ENCODE results near the gene ADAM10. TPM values are rescaled to one million over a fixed set of nuclear protein-coding genes. Genes with fewer than 3 reads are reported as not detected.

The ADAM10 gene
- total RNA-seq, 4 donors from 2014 or later, result 42.9 to 83.3 (median 62.7) TPM

DNA sequence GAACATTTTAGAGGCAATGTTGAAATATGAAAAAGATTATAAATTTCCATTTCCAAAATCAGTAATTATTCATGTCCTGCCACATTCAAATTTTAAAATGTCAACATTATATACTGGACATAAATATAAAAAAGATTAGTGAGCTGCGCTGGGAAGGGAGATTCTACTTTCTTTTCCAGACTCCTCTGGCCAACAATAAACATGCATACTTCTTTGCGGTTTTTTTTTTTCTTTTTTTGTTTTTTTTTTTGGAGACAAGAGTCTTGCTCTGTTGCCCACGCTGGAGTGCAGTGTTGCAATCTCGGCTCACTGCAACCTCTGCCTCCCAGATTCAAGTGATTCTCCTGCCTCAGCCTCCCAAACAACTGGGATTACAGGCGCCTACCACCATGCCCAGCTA is 105.5 kb downstream of the ADAM10 start:
- DNase-seq, result no peak
- Histone ChIP-seq H3K9me3 (no peaks in the 10 kb centered on the region), H3K36me3 (peaks cover 0 to 29% (median 0%) of the 10 kb centered on the region in 3 donors), H3K27ac (no peak overlapping the region), H3K4me1 (no peaks in the 10 kb centered on the region), H3K4me3 (no peak overlapping the region), H3K27me3 (no peaks in the 10 kb centered on the region)
- TF ChIP-seq, protein P1, sequence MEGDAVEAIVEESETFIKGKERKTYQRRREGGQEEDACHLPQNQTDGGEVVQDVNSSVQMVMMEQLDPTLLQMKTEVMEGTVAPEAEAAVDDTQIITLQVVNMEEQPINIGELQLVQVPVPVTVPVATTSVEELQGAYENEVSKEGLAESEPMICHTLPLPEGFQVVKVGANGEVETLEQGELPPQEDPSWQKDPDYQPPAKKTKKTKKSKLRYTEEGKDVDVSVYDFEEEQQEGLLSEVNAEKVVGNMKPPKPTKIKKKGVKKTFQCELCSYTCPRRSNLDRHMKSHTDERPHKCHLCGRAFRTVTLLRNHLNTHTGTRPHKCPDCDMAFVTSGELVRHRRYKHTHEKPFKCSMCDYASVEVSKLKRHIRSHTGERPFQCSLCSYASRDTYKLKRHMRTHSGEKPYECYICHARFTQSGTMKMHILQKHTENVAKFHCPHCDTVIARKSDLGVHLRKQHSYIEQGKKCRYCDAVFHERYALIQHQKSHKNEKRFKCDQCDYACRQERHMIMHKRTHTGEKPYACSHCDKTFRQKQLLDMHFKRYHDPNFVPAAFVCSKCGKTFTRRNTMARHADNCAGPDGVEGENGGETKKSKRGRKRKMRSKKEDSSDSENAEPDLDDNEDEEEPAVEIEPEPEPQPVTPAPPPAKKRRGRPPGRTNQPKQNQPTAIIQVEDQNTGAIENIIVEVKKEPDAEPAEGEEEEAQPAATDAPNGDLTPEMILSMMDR (IDR thresholded peaks at IDR 0.05), result no peak
- TF ChIP-seq POLR2A (IDR thresholded peaks at IDR 0.05), result no peak

GRCh38 chr15:58641660-58642059 is 107.8 kb downstream of the ADAM10 start:
- Histone ChIP-seq H3K9me3 (no peaks in the 10 kb centered on the region), H3K27me3 (no peaks in the 10 kb centered on the region), H3K4me3 (no peak overlapping the region), H3K27ac (no peak overlapping the region), H3K4me1 (no peaks in the 10 kb centered on the region), H3K36me3 (peaks cover 0 to 44% (median 0%) of the 10 kb centered on the region in 3 donors)
- TF ChIP-seq POLR2A (IDR thresholded peaks at IDR 0.05), result no peak
- TF ChIP-seq, protein P1 (IDR thresholded peaks at IDR 0.05), result no peak
- no peak for DNase-seq

- Histone ChIP-seq H3K36me3 (peaks cover 0 to 51% (median 0%) of the 10 kb centered on the region in 3 donors), H3K27ac (no peak overlapping the region), H3K4me3 (no peak overlapping the region), H3K9me3 (no peaks in the 10 kb centered on the region), H3K27me3 (no peaks in the 10 kb centered on the region), H3K4me1 (no peaks in the 10 kb centered on the region)
- DNase-seq, result no peak
- TF ChIP-seq, protein P1 (IDR thresholded peaks at IDR 0.05), result no peak
- no peak for TF ChIP-seq POLR2A (IDR thresholded peaks at IDR 0.05)
Observed at GRCh38 chr15:58639992-58640391, 109.5 kb downstream of the ADAM10 start.

GRCh38 chr15:58639002-58639756 is 110.3 kb downstream of the ADAM10 start:
- Histone ChIP-seq H3K9me3 (no peaks in the 10 kb centered on the region), H3K27ac (no peak overlapping the region), H3K27me3 (no peaks in the 10 kb centered on the region), H3K36me3 (peaks cover 0 to 51% (median 0%) of the 10 kb centered on the region in 3 donors), H3K4me1 (no peaks in the 10 kb centered on the region), H3K4me3 (no peak overlapping the region)
- no peak for DNase-seq
- no peak for TF ChIP-seq POLR2A (IDR thresholded peaks at IDR 0.05)
- TF ChIP-seq, protein P1 (IDR thresholded peaks at IDR 0.05), result no peak

DNA sequence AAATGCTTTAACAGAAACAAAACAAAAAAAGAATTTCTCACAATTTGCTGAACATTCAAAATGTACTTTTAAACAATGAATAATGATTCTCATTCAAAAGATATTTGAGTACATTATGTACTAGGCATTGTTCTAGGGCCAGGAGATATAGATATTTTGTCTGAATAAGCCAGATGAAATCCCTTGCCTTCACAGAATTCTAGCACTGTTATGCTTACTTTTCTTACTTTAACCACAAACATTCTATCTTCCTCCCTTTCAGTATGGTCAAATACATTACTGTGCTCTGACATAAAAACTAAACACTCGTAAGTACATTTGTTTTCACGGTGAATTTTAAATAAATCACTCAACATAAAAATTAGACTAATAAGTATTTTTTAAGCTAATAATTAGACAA is 116.7 kb downstream of the ADAM10 start:
- peaks cover 0 to 5% (median 0%) of the 10 kb centered on the region in 4 donors for H3K4me1 ChIP-seq
- no peaks in the 10 kb centered on the region for H3K27me3 ChIP-seq
- peaks cover 0 to 20% (median 0%) of the 10 kb centered on the region in 3 donors for H3K36me3 ChIP-seq
- H3K4me3 ChIP-seq, result no peak overlapping the region
- no peak for TF ChIP-seq POLR2A (IDR thresholded peaks at IDR 0.05)
- TF ChIP-seq, protein P1 (IDR thresholded peaks at IDR 0.05), result no peak
- H3K27ac ChIP-seq, result no peak overlapping the region
- no peaks in the 10 kb centered on the region for H3K9me3 ChIP-seq
- no peak for DNase-seq

Data from Peyer's patch (tissue), 4 donors.